Kidney epithelial cell (primary cell): ENCODE results near the gene RBM27. TPM values are rescaled to one million over a fixed set of nuclear protein-coding genes. Genes with fewer than 3 reads are reported as not detected.

ENCODE experiments used
- DNase-seq: peaks from one replicate; pipeline ENCODE4 v3.0.0-alpha.2; 2010; ENCODE audit warnings: low read depth
- H3K27me3 ChIP-seq: 2 replicates; pipeline ENCODE4 v1.6.0; 2011; ENCODE audit warnings: low read length; ENCODE audit not compliant: control insufficient read depth, insufficient read depth
- H3K36me3 ChIP-seq: 2 replicates; pipeline ENCODE4 v1.5.1; 2011; ENCODE audit warnings: low read length; ENCODE audit not compliant: control insufficient read depth, insufficient read depth
- H3K4me3 ChIP-seq: 2 replicates; pipeline ENCODE4 v1.5.1; 2011; ENCODE audit warnings: low read depth, mild to moderate bottlenecking, control low read depth, low read length
- total RNA-seq: library from RNA; depleted of rRNA; stranded (reverse); fragments of >200 nt; gene quantifications from 2 replicates; pipeline ENCODE4 v1.2.3, GENCODE V29; 2015
- TF ChIP-seq, protein P1 (sequence below): IDR thresholded peaks from 2 replicates; pipeline ENCODE4 v1.5.1; 2011; ENCODE audit warnings: mild to moderate bottlenecking, moderate library complexity, low read length, control low read depth, inconsistent platforms; ENCODE audit not compliant: insufficient read depth, poor library complexity, severe bottlenecking

Gene RBM27
- total RNA-seq, 1 donor from 2014 or later: 14.6 TPM

DNA sequence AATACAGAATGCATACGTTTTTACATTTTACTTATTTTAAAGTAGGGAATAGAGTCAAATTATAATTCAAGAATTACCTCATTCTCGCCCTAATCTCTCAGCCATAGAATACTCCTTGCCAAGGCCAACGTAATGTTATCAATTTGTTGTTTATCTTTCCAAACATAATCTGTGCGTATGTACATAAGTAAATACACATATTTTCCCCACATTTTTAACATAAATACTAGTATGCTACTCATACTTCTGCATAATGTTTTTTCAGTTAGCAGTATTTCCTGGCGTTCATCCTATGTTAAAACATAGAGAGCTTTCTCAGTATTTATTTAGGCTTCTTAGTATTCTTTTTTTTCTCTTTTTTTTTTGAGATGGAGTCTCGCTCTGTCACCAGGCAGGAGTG is 28.8 kb downstream of the RBM27 start:
- Histone ChIP-seq H3K27me3 (no peaks in the 10 kb centered on the region), H3K36me3 (no peaks in the 10 kb centered on the region), H3K4me3 (no peak overlapping the region)
- DNase-seq: no peak
- TF ChIP-seq, protein P1, sequence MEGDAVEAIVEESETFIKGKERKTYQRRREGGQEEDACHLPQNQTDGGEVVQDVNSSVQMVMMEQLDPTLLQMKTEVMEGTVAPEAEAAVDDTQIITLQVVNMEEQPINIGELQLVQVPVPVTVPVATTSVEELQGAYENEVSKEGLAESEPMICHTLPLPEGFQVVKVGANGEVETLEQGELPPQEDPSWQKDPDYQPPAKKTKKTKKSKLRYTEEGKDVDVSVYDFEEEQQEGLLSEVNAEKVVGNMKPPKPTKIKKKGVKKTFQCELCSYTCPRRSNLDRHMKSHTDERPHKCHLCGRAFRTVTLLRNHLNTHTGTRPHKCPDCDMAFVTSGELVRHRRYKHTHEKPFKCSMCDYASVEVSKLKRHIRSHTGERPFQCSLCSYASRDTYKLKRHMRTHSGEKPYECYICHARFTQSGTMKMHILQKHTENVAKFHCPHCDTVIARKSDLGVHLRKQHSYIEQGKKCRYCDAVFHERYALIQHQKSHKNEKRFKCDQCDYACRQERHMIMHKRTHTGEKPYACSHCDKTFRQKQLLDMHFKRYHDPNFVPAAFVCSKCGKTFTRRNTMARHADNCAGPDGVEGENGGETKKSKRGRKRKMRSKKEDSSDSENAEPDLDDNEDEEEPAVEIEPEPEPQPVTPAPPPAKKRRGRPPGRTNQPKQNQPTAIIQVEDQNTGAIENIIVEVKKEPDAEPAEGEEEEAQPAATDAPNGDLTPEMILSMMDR: no peak

DNA sequence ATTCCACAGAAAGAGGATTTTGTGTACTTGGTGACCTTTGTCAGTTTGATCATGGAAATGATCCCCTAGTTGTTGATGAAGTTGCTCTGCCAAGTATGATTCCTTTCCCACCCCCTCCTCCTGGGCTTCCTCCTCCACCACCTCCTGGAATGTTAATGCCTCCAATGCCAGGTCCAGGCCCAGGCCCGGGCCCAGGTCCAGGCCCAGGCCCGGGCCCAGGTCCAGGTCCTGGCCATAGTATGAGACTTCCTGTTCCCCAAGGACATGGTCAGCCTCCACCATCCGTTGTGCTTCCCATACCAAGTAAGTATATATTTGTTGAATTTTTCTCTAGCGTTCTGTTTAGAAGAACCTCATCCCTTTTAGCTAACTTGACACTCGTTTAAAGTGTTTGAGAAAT is 30.0 kb downstream of the RBM27 start:
- Histone ChIP-seq H3K36me3 (no peaks in the 10 kb centered on the region), H3K4me3 (no peak overlapping the region), H3K27me3 (no peaks in the 10 kb centered on the region)
- no peak for DNase-seq
- TF ChIP-seq, protein P1: no peak

GRCh38 chr5:146238973-146239372 is 35.6 kb downstream of the RBM27 start:
- H3K27me3 ChIP-seq: no peaks in the 10 kb centered on the region
- DNase-seq: no peak
- no peak overlapping the region for H3K4me3 ChIP-seq
- H3K36me3 ChIP-seq: no peaks in the 10 kb centered on the region
- TF ChIP-seq, protein P1: no peak

GRCh38 chr5:146240951-146241350 is 37.5 kb downstream of the RBM27 start:
- no peaks in the 10 kb centered on the region for H3K36me3 ChIP-seq
- DNase-seq: no peak
- no peak overlapping the region for H3K4me3 ChIP-seq
- H3K27me3 ChIP-seq: no peaks in the 10 kb centered on the region
- TF ChIP-seq, protein P1: no peak

- no peak for DNase-seq
- H3K27me3 ChIP-seq: no peaks in the 10 kb centered on the region
- no peak overlapping the region for H3K4me3 ChIP-seq
- TF ChIP-seq, protein P1: no peak
- H3K36me3 ChIP-seq: no peaks in the 10 kb centered on the region
Measured at GRCh38 chr5:146243247-146243646, 39.8 kb downstream of the RBM27 start.

DNA sequence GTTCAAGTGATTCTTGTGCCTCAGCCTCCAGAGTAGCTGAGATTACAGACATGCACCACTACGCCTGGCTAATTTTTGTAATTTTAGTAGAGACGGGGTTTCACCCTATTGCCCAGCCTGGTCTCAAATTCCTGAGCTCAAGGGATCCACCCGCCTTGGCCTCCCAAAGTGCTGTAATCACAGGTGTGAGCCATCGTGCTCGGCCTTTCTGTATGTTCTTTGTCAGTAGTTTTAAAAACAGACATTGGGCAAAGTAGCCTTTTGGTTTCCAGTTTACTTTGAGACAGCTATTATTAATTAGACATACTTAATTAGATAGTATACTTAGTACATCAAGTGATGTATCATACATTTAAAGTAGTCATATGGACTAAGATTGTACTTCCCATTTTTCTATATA is 45.2 kb downstream of the RBM27 start:
- Histone ChIP-seq H3K36me3 (no peaks in the 10 kb centered on the region), H3K4me3 (no peak overlapping the region), H3K27me3 (no peaks in the 10 kb centered on the region)
- no peak for DNase-seq
- TF ChIP-seq, protein P1: no peak
